Kidney (tissue), 14 donors: ENCODE measurements around the gene OXTR. TPM values are rescaled to one million over a fixed set of nuclear protein-coding genes. Genes with fewer than 3 reads are reported as not detected.

Experiments
- DNase-seq, 5 donors: peaks; one replicate each; pipeline ENCODE4 v3.0.0-alpha.2; 2013 to 2020
- FAIRE-seq: peaks from 2 replicates; lab custom pipeline; 2012; peaks lifted over from hg19 to GRCh38; lab: Jason Lieb, UNC
- H3K27ac ChIP-seq, 2 donors: one replicate each; pipeline ENCODE4 v1.7.0; 2013; ENCODE audit warnings: low read depth in 2 of 2, low read length in 2 of 2, inconsistent platforms in 1 of 2
- H3K27me3 ChIP-seq: one replicate; pipeline ENCODE4 v1.7.1; 2013; ENCODE audit warnings: low read length, inconsistent platforms; ENCODE audit not compliant: control insufficient read depth, insufficient read depth
- H3K36me3 ChIP-seq, 3 donors: one replicate each; pipeline versions ENCODE4 v1.7.0 to v1.7.1; 2013; ENCODE audit warnings: low read length in 3 of 3, control low read depth in 1 of 3, inconsistent platforms in 1 of 3; ENCODE audit not compliant: insufficient read depth in 3 of 3, control insufficient read depth in 2 of 3
- H3K4me1 ChIP-seq, 3 donors: one replicate each; pipeline versions ENCODE4 v1.7.0 to v1.7.1; 2013; ENCODE audit warnings: low read length in 3 of 3, inconsistent platforms in 1 of 3, low read depth in 1 of 3; ENCODE audit not compliant: control insufficient read depth in 2 of 3, insufficient read depth in 2 of 3
- H3K4me3 ChIP-seq, 3 donors: one replicate each; pipeline versions ENCODE4 v1.7.0 to v1.8.1; 2013; ENCODE audit warnings: low read length in 3 of 3, control low read depth in 1 of 3, inconsistent platforms in 1 of 3
- H3K9ac ChIP-seq, 3 donors: one replicate each; pipeline versions ENCODE4 v1.7.0 to v1.7.1; 2013; ENCODE audit warnings: low read length in 3 of 3, control low read depth in 1 of 3, inconsistent platforms in 1 of 3
- H3K9me3 ChIP-seq, 3 donors: one replicate each; pipeline versions ENCODE4 v1.7.0 to v1.7.1; 2013; ENCODE audit warnings: low read length in 3 of 3, control low read depth in 1 of 3, inconsistent platforms in 1 of 3; ENCODE audit not compliant: control insufficient read depth in 2 of 3, insufficient read depth in 1 of 3
- CTCF ChIP-seq: IDR thresholded peaks from 3 replicates; pipeline ENCODE4 v1.5.1; 2012; ENCODE audit warnings: mild to moderate bottlenecking, moderate library complexity, borderline replicate concordance; ENCODE audit not compliant: insufficient read depth; ENCODE audit errors: extremely low read depth
- intact Hi-C: fragments of 100-400 bp; cut with DNase I; formaldehyde crosslinking; loops from one replicate; pipeline ENCODE4 v1.11.1; 2022
- polyA plus RNA-seq: library from polyadenylated mRNA; stranded (reverse); fragments of 350-450 nt; fragmentation: Illumina TruSeq; extraction: RNeasy Lipid Tissue Mini Kit (QIAGEN cat#74804); gene quantifications from one replicate; pipeline ENCODE4 v1.2.3, GENCODE V29; 2014; ENCODE audit warnings: low read depth, low replicate concordance; ENCODE audit not compliant: insufficient read depth
- total RNA-seq: library from RNA; stranded (reverse); fragmentation: NEBNext Ultra II Directional; extraction: Animal tissue kit (Norgen Biotek cat#: 25700); gene quantifications from one replicate; pipeline ENCODE4 v1.2.1, GENCODE V29; 2021
- donor health status: control.
- donor health status: control.
- donor health status: control.
- donor health status: control.
- donor health status: control.
- donor health status: DM: yes; HTN: yes; CAD: no.
- donor health status: Normal renal cell carcinoma (clear cell type).

OXTR gene
- total and polyA plus RNA-seq, 2 donors from 2014 or later: 0.39 to 1.2 TPM

- DNase-seq (no peak), FAIRE-seq (no peak)
- Histone ChIP-seq H3K9me3 (peaks cover 0 to 4% (median 0%) of the 10 kb centered on the region in 3 donors), H3K27me3 (no peaks in the 10 kb centered on the region), H3K9ac (no peak overlapping the region), H3K4me3 (no peak overlapping the region), H3K4me1 (no peaks in the 10 kb centered on the region), H3K36me3 (no peaks in the 10 kb centered on the region), H3K27ac (no peak overlapping the region)
- no peak for TF ChIP-seq CTCF
- intact Hi-C loops: no loop called here
These were observed 30.6 kb upstream of the OXTR start for GRCh38 chr3:8800016-8800415.

GRCh38 chr3:8794247-8794646 lies 24.8 kb upstream of the OXTR start:
- H3K4me1 ChIP-seq: no peaks in the 10 kb centered on the region
- H3K9me3 ChIP-seq: peaks cover 0 to 2% (median 0%) of the 10 kb centered on the region in 3 donors
- no peak overlapping the region for H3K4me3 ChIP-seq
- no peak for TF ChIP-seq CTCF
- no peaks in the 10 kb centered on the region for H3K27me3 ChIP-seq
- no peak overlapping the region for H3K27ac ChIP-seq
- intact Hi-C loops: no loop called here
- FAIRE-seq (no peak), DNase-seq (no peak)
- H3K9ac ChIP-seq: no peak overlapping the region
- no peaks in the 10 kb centered on the region for H3K36me3 ChIP-seq

DNA sequence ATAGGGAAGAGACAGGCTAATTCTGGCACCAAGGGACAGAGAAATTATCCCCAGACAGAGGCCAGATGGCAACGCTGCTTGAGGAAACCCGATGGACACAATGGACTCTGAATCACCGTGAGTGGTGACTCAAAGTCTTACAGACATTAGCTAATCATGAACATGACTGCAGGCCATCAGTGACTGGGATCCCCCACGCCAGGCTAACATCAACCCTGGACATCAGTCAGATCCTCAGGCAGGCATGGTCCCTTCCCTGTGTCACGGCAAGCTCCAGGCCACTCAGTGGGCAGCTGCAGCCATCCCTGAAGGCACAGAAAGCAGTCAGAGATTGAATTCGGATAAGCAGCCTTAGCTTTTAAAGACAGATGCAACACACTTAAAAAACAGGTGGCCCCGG lies 23.8 kb upstream of the OXTR start:
- H3K9ac ChIP-seq: no peak overlapping the region
- H3K9me3 ChIP-seq: peaks cover 0 to 4% (median 0%) of the 10 kb centered on the region in 3 donors
- intact Hi-C loops: no loop called here
- H3K4me3 ChIP-seq: no peak overlapping the region
- H3K36me3 ChIP-seq: no peaks in the 10 kb centered on the region
- H3K4me1 ChIP-seq: no peaks in the 10 kb centered on the region
- no peak for TF ChIP-seq CTCF
- no peaks in the 10 kb centered on the region for H3K27me3 ChIP-seq
- no peak overlapping the region for H3K27ac ChIP-seq
- DNase-seq: peak in 1 of 5 donors; percentile 41
- FAIRE-seq: no peak

GRCh38 chr3:8790529-8790928 lies 21.1 kb upstream of the OXTR start:
- no peak for FAIRE-seq
- intact Hi-C loops: no loop called here
- Histone ChIP-seq H3K27ac (no peak overlapping the region), H3K36me3 (no peaks in the 10 kb centered on the region), H3K27me3 (no peaks in the 10 kb centered on the region), H3K4me3 (no peak overlapping the region), H3K9me3 (peaks cover 0 to 4% (median 0%) of the 10 kb centered on the region in 3 donors), H3K9ac (no peak overlapping the region), H3K4me1 (no peaks in the 10 kb centered on the region)
- TF ChIP-seq CTCF: no peak
- DNase-seq: no peak
